GM19240 (cell line): Measurements from ENCODE around the gene LITAFD.
"Not testable (repeated sequence)": the region's sequence is repeated elsewhere in the genome, so short reads cannot be mapped to it uniquely, and the experiment has no call there.

ENCODE experiments used
- DNase-seq: peaks from one replicate; pipeline ENCODE4 v3.0.0; 2011; ENCODE audit warnings: low spot score; ENCODE audit not compliant: insufficient read length

Gene LITAFD

DNA sequence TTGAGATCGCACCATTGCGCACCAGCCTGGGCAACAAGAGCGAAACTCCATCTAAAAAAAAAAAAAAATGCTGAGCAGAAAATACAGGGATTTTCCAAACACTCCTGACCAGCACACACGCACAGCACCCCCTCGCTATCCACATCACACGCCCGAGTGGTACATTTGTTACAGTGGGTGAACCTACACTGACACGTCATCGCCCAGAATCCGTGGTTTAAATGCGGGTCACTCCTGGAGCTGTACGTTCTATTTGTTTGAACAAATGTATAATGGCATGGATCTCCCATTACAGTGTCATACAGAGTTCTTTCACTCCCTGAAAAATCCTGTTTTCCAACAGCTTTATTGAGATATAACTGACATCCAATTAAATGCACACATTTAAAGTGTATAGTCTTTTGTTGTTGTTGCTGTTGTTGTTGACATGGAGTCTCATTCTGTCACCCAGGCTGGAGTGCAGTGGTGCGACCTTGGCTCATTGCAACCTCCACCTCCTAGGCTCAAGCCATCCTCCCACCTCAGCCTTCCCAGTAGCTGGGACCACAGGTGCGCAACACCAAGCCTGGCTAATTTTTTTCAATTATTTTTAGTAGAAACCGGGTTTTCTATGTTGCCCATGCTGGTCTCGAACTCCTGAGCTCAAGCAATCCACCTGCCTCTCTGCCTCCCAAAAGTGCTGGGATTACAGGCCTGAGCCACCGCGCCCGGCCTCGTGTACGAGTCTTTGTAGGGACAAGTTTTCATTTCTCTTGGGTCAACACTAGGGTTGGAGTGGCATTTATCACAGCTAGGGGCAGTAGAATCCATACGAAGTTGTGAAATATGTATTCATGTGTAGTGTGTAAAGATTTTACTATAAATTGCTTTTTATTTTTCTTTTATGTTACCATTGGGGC is 8.9 kb upstream of the LITAFD start:
- DNase-seq: no peak

GRCh38 chr16:8873866-8874195 is 8.3 kb upstream of the LITAFD start:
- not testable (repeated sequence) for DNase-seq

DNA sequence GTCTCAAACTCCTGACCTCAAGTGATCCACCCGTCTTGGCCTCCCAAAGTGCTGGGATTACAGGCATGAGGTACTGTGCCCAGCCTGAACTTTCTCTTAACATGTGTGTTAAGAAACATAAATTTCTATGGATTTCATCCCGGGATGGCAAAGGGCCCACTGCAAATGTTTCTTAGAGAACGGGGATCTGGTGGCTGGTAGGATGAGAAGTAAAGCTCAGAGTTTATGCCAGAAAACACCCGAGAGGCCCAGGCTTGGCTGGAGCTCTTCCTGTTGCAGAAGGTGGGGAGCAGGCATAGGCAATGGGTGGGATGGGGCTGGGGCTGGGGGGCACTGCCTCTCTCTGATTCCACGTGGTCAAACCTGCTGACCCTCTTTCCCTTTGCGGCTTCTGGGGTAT is 7.8 kb upstream of the LITAFD start:
- DNase-seq: no peak

DNA sequence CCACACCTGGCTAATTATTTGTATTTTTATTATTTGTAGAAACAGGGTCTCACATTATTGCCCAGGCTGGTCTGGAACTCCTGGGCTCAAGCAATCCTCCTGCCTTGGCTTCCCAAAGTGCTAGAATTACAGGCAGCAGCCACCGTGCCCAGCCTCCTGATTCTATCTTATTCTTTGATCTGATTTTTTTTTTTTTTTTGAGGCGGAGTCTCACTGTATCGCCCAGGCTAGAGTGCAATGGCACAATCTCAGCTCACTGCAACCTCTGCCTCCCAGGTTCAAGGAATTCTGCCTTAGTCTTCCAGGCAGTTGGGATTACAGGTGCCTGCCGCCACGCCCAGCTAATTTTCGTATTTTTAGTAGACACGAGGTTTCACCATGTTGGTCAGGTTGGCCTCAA is 6.8 kb upstream of the LITAFD start:
- not testable (repeated sequence) for DNase-seq

GRCh38 chr16:8877894-8878522 is 4.1 kb upstream of the LITAFD start:
- no peak for DNase-seq

- no peak for DNase-seq
Measured at GRCh38 chr16:8878523-8878911, 3.6 kb upstream of the LITAFD start.

- no peak for DNase-seq
Measured at GRCh38 chr16:8880839-8881510, 1.2 kb upstream of the LITAFD start.

DNA sequence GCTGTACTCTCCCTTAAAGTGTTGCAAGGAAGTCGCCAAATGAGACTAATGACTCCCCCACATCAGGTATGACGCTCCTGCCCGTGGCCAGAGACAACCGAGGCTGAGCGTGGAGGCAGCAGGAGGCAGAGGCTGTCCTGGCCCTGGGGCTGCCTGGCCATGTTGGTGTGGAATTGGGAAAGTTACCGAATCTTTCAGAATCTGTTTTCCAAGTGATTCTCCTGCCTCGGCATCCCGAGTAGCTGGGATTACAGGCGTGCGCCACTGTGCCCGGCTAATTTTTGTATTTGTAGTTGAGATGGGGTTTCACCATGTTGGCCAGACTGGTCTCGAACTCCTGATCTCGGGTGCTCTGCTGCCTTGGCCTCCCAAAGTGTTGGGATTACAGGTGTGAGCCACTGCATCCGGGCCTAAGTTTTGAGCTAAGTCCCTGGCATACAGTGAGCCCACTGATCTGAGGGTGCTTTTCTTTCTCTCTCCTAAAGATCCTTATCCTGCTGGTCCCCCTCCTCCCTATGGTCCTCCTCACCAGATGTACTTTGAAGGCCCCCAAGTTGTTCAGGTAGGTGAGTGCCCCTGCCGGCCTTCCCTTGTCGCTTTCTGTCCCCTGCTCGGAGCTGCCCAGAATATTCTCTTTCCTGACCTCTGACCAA is 700 bp downstream of the LITAFD start:
- DNase-seq: no peak

DNA sequence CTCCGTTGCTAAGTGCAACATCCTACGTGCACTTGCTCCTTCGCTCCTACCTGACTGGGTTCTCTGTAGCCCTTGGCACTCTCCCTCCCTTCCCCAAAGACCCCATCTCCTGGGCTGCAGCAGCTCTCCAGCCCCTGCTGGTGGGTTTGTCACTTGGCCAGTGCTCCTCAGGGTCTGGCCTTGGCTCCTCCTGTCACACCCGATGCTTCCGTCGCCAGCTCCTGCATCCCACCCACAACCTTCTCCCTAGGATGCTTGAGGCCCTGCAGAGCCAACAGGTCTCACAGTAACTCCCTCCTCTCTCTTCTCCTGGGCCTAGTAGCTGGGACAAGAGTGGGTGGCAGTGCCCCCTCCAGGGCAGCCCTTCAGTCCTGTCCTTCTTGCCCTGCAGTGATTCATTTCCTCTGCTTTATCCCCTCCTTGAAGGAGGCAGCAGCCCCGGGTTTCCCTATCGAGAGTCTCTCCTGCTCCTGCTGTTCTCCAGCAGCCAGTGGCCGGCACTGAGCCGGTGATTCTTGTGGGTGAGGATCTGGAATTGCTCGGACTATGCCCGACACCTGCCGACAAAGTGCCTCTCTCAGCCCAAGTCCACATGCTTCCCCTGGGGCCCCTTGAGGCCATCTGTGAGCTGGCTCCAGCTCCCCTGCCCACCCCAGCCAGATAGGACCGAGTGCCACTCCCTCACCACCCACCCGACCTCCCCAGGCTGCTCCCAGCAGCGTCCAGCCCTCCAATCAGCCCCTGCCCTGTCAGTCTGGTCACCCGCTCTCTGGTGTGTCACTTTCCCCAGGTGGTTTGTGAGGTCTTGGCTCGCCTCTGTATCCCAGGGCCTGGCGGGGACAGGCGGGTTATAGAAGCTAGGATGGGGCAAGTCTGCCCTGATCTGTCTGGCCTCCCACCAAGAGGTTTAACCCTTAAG is 3.8 kb downstream of the LITAFD start:
- no peak for DNase-seq

DNA sequence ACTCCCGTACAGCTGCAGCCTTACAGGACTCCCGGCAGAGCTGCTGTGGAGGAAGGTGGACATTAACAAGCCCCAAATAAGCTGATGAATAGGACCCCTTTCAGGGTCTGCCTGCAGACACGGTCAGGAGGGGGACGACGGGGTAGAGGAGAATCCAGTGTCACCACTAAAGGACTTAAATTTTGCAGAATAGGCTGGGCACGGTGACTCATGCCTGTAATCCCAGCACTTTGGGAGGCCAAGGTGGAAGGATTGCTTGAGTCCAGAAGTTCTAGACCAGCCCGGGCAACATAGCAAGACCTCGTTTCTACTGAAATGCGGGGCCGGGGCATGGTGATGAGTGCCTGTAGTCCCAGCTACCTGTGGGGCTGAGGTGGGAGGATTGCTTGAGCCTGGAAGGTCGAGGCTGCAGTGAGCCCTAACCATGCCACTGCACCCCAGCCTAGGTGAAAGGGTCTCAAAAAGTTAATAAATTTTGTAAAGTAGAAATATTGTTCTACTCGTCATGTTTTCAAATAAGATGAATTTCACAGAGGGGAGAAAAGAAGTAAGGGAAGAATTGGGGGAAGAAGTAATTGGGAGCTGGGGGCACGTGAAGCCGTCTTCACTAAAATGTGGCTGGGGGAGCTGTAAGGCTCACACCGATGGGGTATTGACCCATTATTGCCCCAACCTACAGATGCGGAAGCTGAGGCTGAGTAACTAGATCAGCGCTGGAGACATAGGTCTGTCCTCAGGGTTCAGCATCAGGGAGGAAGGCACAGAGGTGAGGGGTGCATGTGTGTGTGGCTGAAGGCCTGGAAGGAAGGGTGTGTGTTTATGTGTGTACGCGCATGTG is 4.7 kb downstream of the LITAFD start:
- no peak for DNase-seq

GRCh38 chr16:8887431-8887765 is 5.2 kb downstream of the LITAFD start:
- DNase-seq: no peak

DNA sequence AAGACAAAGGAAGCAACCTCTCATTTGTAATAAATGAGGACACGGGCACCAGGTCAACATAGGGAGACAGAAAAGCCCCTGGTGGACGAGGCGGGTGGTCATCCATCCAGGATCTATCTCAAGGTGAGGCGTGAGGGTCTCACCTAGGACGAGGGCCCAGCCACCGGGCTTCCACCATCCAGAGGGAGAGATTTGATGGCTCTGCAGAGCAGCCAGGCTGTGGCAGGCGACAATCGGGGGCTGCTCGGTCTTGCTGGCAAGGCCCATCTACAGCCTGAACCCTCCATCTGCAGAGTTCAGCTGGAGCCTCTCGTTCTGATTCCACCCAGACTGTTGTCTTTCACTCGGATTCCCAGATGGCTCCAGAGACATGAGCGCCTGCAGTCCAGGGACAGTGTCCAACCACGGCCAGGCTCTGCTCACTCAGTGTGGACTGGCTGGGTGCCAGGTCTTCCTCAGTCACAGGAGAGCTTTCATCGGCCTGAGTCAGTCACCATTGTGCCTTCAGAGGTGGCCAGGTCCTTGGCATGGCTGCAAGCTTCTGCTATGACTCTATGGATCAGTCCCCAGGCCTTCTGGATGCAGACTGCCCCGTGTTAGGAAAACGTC is 5.9 kb downstream of the LITAFD start:
- DNase-seq: no peak

GRCh38 chr16:8888951-8889892 is 7.1 kb downstream of the LITAFD start:
- DNase-seq: no peak

DNA sequence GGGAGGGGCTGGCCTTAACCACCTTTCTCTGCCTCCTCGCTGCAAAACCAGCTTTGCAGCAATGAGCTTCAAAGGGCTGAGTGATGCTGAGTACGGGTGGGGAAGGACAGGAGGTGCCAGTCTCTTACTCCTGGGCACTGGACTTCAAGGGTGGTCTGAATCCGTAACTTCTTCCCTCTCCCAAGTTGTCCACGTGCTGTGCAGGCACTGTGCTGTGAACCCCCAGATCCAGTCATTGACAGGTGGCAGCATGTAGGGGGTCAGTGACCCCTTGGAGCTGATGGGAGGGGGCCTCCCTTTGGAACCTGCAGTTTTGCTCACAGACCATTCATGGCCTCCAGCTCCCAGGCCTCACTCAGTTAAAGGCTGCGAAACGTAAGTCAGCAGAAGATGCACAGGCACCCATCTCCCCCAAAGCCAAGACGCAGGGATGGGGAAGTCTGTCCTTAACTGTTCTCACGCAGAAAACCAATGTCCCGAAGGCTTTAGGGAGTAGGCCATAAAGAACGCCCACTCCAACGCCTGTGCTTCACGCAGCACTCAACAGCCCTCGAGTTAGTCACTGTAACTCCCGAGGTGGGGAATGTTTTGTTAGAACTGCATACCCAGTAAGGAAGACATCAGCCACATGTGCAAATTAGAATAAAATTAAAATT is 7.9 kb downstream of the LITAFD start:
- DNase-seq: no peak

DNA sequence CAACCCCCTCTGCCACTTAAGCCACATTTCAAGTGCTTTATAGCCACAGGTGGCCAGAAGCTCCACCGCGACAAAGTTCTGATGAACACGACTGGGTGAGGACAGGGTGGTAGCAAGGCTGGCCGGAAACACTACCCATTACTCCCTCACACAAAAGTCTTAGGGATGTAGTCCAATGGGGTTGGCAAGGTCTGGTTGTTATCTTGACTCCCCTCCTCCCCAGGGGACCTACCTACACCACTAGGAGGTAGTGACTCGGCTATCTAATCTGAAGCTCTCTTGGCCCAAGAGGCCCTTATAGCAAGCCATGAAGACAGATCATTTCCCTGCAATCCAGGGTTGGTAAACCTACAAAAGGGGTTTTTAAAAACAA is 8.4 kb downstream of the LITAFD start:
- DNase-seq: no peak

DNA sequence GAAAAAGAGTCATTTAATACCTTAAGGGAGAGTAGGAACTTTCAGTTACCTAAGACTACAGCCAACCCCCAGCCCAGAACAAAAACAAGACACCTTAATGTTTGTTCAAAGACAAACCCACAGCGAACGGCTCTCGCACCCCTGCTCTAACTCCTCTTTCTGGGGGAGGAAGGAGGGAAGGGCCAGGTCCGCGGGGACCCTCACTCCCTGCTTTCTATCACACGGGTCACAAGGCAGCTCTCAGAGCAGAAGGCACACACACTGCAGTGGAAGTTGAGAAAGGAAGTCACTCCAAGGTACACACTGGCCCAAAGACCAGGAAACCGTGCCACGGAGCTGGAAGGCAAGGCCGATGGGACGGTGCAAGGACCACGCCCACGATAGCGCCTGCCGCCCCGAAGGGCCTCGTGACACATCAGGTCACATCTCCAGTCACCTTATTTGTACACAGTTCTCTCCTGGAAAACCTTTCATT is 10.0 kb downstream of the LITAFD start:
- no peak for DNase-seq

- no peak for DNase-seq
Measured at GRCh38 chr16:8893426-8893825, 11.3 kb downstream of the LITAFD start.
